Lung (tissue), 12 donors: Measurements from ENCODE around the gene CYBA. TPM values are rescaled to one million over a fixed set of nuclear protein-coding genes. Genes with fewer than 3 reads are reported as not detected.

Experiments
- ATAC-seq: fragments of 200-7000 bp; cut with Tn5 transposase; one replicate; pipeline ENCODE4 v1.9.1; 2020; ENCODE audit warnings: moderate number of reproducible peaks; ENCODE audit not compliant: insufficient read depth, low FRiP score
- DNase-seq, 3 donors: peaks; one replicate each; pipeline ENCODE4 v3.0.0-alpha.2; 2013 to 2017
- H3K27ac ChIP-seq, 2 donors: one replicate each; pipeline ENCODE4 v1.5.1; 2013; ENCODE audit warnings: mild to moderate bottlenecking in 2 of 2, moderate library complexity in 2 of 2, control low read depth in 1 of 2, inconsistent platforms in 1 of 2, low read depth in 1 of 2, low read length in 1 of 2
- H3K27me3 ChIP-seq, 3 donors: one replicate each; pipeline ENCODE4 v1.5.1; 2013; ENCODE audit warnings: low read length in 2 of 3; ENCODE audit not compliant: control insufficient read depth in 3 of 3, insufficient read depth in 3 of 3
- H3K36me3 ChIP-seq, 4 donors: one replicate each; pipeline ENCODE4 v1.5.1; 2013; ENCODE audit warnings: low read length in 4 of 4, mild to moderate bottlenecking in 1 of 4, moderate library complexity in 1 of 4; ENCODE audit not compliant: control insufficient read depth in 4 of 4, insufficient read depth in 4 of 4
- H3K4me1 ChIP-seq, 5 donors: one replicate each; pipeline ENCODE4 v1.5.1; 2013; ENCODE audit warnings: low read length in 5 of 5, mild to moderate bottlenecking in 2 of 5, moderate library complexity in 1 of 5; ENCODE audit not compliant: control insufficient read depth in 5 of 5, insufficient read depth in 5 of 5
- H3K4me3 ChIP-seq: one replicate; pipeline ENCODE4 v1.5.1; 2013; ENCODE audit warnings: mild to moderate bottlenecking, control low read depth, moderate library complexity
- H3K9ac ChIP-seq, 2 donors: one replicate each; pipeline ENCODE4 v1.5.1; 2013; ENCODE audit warnings: low read length in 2 of 2, control low read depth in 1 of 2; ENCODE audit not compliant: insufficient read depth in 1 of 2
- H3K9me3 ChIP-seq, 4 donors: one replicate each; pipeline ENCODE4 v1.5.1; 2013; ENCODE audit warnings: low read length in 3 of 4, mild to moderate bottlenecking in 1 of 4, moderate library complexity in 1 of 4; ENCODE audit not compliant: control insufficient read depth in 4 of 4, insufficient read depth in 3 of 4
- WGBS, 2 donors: extraction: QIAGEN DNeasy Blood & Tissue Kit; methylation state at CpG; one replicate each; pipeline ENCODE4 v1.1.7; 2013; 5-methylcytosine and 5-hydroxymethylcytosine counted together
- polyA plus RNA-seq, 2 donors: library from polyadenylated mRNA; stranded (reverse); fragments of 200-250 nt; gene quantifications; one replicate each; pipeline ENCODE4 v1.2.1, GENCODE V29; 2013
- total RNA-seq, 2 donors: library from RNA; depleted of rRNA in 1 of 2; stranded (reverse); fragments of >200 nt in 1 of 2; gene quantifications; one replicate each; pipeline ENCODE4 v1.2.1, GENCODE V29; 2014 to 2021
- TF ChIP-seq, protein P1 (sequence below): IDR thresholded peaks from 2 replicates; pipeline ENCODE4 v1.5.1; 2012; ENCODE audit warnings: mild to moderate bottlenecking; ENCODE audit errors: control extremely low read depth, extremely low read depth
- donor health status: control.
- donor health status: control.
- donor health status: Bipolar disorder and iron deficiency.
- donor health status: healthy.
- donor health status: DM: yes; HTN: yes; CAD: no.

CYBA gene
- total and polyA plus RNA-seq, 4 donors: 113 to 879 (median 349) TPM

DNA sequence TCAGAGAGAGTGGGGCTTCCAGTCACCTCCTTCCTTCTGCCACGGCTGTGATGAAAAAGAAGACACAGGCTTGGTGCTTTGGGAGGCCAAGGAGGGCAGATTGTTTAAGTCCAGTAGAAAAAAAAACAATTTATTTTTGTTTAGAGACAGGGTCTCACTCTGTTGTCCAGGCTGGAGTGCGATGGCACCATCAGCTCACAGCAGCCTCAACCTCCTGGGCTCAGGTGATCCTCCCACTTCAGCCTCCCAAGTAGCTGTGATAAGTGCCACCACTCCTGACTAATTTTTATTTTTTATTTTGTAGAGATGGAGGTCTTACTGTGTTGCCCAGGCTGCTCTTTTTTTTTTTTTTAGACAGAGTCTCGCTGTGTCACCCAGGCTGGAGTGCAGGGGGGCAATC, 14.7 kb upstream of the CYBA start:
- no peaks in the 10 kb centered on the region for H3K36me3 ChIP-seq
- no peak overlapping the region for H3K4me3 ChIP-seq
- H3K27ac ChIP-seq: no peak overlapping the region
- H3K9ac ChIP-seq: no peak overlapping the region
- no peaks in the 10 kb centered on the region for H3K27me3 ChIP-seq
- WGBS, 2 donors: 91 to 96% methylated on average over 3 of the region's 3 CpGs
- ATAC-seq (no peak), DNase-seq (no peak)
- H3K9me3 ChIP-seq: no peaks in the 10 kb centered on the region
- TF ChIP-seq, protein P1, sequence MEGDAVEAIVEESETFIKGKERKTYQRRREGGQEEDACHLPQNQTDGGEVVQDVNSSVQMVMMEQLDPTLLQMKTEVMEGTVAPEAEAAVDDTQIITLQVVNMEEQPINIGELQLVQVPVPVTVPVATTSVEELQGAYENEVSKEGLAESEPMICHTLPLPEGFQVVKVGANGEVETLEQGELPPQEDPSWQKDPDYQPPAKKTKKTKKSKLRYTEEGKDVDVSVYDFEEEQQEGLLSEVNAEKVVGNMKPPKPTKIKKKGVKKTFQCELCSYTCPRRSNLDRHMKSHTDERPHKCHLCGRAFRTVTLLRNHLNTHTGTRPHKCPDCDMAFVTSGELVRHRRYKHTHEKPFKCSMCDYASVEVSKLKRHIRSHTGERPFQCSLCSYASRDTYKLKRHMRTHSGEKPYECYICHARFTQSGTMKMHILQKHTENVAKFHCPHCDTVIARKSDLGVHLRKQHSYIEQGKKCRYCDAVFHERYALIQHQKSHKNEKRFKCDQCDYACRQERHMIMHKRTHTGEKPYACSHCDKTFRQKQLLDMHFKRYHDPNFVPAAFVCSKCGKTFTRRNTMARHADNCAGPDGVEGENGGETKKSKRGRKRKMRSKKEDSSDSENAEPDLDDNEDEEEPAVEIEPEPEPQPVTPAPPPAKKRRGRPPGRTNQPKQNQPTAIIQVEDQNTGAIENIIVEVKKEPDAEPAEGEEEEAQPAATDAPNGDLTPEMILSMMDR: no peak
- peaks cover 2 to 13% (median 5%) of the 10 kb centered on the region in 5 donors for H3K4me1 ChIP-seq

DNA sequence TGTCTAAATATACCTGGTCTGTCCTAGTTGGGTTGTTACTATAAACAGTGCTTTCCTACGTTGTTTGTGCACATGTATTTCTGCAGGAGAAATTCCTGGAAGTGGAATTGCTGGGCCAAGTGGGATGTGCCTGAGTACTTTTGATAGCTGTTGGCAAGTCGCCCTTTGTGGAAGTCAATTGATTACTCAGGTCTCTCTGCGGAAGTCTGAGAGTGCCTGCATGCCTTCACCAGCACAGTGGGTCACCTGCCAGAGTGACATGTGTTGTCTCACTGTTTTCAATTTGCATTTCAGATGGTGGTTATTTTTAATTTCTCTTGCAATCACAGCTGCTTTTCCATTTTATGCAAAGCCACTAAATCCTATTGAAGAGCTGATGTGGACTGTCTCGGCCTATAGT, 14.3 kb upstream of the CYBA start:
- peak in 2 of 3 donors; percentile 20 to 24 for DNase-seq
- Histone ChIP-seq H3K9me3 (no peaks in the 10 kb centered on the region), H3K9ac (no peak overlapping the region), H3K4me1 (peaks cover 2 to 13% (median 5%) of the 10 kb centered on the region in 5 donors), H3K4me3 (no peak overlapping the region), H3K27me3 (no peaks in the 10 kb centered on the region), H3K36me3 (no peaks in the 10 kb centered on the region), H3K27ac (no peak overlapping the region)
- WGBS, 2 donors: 74 to 80% methylated on average over 4 of the region's 4 CpGs
- TF ChIP-seq, protein P1: no peak
- ATAC-seq: no peak

DNA sequence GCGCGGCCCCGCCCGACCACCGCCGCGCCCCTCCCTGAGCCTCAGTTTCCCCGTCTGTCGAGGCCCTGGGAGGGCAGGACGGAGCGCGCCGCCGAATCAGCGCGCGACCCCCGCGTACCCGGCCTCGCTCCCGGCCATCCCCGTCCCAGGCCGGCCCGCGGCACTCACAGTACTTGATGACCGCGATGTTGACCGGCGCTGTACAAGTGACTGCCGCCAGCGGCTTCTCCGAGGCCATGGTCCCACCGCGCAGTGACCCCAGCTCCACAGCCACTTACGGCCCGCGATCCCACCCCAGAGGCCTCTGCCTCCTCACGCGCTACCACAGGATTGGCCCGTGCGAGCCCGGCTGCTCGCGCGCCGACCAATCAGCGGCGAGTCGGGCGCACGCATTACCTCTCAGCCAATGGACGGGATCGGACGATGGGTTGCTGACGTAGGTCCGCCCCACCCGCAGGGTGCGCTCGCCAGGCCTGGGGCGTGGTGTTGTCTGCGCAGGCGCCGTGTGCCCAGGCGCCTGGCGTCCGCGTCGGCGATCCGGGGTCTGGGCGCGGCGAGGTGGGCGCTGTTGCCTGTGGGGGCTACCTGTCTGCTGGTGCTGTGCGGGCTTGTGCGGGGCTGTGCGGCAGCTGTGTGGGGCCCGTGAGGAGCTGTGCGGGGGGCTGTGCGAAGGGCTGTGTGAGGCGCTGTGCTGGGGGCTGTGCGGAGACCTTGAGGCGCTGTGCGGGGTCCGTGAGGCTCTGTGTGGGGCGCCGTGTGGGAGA, 12.2 kb upstream of the CYBA start, which contains the start of gene MVD:
TSS of gene MVD (minus strand) at position 249 of the 764 bp plus-strand sequence. CDS start at position 238, 11 bp downstream.
- Histone ChIP-seq H3K4me3 (peak within 1 kb of the TSS; percentile 87), H3K36me3 (peaks cover 0 to 5% (median under 1%) of the 10 kb centered on the region in 4 donors), H3K27me3 (no peaks in the 10 kb centered on the region), H3K27ac (peak within 1 kb of the TSS; percentile 84 to 94), H3K9ac (peak within 1 kb of the TSS; percentile 68 to 71), H3K4me1 (peaks cover 2 to 13% (median 7%) of the 10 kb centered on the region in 5 donors), H3K9me3 (no peaks in the 10 kb centered on the region)
- ATAC-seq (peak; percentile 97), DNase-seq (peak; percentile 98 to 99 (median 98))
- TF ChIP-seq, protein P1: no peak
- 1% methylated on average over 76 to 88 of the region's 88 CpGs for WGBS, 2 donors
